GM19452 (cell line): Measurements from ENCODE around the gene TCHH.

Source experiments
- ATAC-seq: cut with Tn5 transposase; IDR thresholded peaks from one replicate; pipeline ENCODE4 v1.9.1; 2021; ENCODE audit not compliant: unreplicated experiment

Gene TCHH

GRCh38 chr1:152061952-152062351 lies 53.3 kb downstream of the TCHH start:
- no peak for ATAC-seq
